ENCODE data around the gene ROR2.

DNA sequence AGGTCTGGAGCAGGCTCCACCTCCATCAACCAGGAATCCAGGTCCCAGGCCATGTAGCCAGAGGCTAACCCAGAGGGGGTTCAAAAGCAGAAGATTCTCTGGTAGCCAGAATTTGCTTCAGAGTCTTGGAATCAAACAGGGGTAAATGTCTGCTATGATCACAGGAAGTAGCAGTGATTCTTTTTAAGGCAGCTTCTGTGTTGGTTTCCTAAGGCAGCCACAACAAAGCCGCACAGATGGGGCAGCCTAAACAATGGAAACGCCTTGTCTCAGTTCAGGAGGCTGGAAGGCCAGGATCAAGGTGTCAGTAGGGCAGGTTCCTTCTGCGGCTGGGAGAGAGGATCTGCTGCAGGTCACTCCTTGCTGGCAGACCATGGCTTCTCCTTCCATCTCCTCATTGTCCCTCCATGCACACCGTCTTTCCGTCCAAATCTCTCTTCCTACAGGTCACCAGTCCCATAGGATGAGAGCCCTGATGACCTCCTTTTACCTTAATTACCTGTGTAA, 167.3 kb downstream of the ROR2 start:
- no peak for TF ChIP-seq POLR2A (IDR thresholded peaks at IDR 0.05; ENCODE audit: low read depth, low read length)
- TF ChIP-seq POLR2AphosphoS5 (IDR thresholded peaks at IDR 0.05; ENCODE audit: low read depth, low read length) = no peak

Measured in GM12892 (cell line).